ENCODE measurements around the gene SF3B3. TPM values are rescaled to one million over a fixed set of nuclear protein-coding genes. Genes with fewer than 3 reads are reported as not detected.

The SF3B3 gene
- total and polyA plus RNA-seq, 2 donors (not counting 3 experiments of a cell fraction or from before 2014, with no cell fraction given): 167 to 324 TPM

DNA sequence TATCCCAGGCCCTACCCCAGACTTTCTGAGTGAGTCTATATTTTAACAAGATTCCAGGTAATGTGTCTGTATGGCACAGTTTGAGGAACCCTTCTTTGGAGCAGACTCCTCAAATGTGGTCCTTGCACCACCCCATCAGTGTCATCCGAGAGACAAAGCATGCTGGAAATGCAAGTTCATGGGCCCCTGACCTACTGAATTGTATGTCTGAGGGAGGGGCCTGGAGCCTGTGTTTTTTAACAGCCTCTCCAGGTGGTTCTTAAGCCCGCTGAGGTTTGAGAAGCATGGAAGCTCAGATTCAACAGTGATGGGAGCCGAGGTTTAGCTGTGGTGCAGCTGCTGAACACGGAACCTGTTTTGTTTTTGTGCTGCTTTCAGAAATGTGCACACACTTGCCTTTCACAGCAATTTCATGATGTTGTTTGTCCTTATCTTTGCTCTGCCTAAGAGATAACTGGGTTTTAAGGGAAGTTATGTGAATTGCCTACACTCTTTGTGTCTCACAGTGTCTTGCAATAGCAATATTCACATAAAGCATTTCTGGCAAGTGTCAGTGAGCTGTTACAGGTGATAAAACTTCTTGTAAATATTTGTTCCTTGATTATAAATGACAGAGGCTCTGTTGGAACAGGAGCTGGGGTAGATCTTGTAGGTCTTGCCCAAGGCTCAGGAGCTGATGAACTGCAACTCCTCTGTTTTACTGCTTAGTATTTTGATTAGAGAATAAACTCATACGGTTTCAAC, 90.8 kb downstream of the SF3B3 start:
- ChIA-PET CTCF (no interaction called here), POLR2A (no interaction called here)
- no peaks in the 10 kb centered on the region for H3K9me3 ChIP-seq (replicated peaks; ENCODE audit: control insufficient read depth, insufficient read depth, low read length)
- H3K4me3 ChIP-seq (replicated peaks in 1 of 3; ENCODE audit: insufficient read depth in 1 of 3, low read depth in 1 of 3, low read length in 3 of 3): no peak overlapping the region
- no peaks in the 10 kb centered on the region for H3K79me2 ChIP-seq (ENCODE audit: control insufficient read depth, insufficient read depth, low read length)
- FAIRE-seq: no peak
- no peaks in the 10 kb centered on the region for H3K27me3 ChIP-seq (ENCODE audit: control insufficient read depth in 2 of 2, insufficient read depth in 2 of 2, low read length in 2 of 2)
- H3K36me3 ChIP-seq (ENCODE audit: control insufficient read depth in 2 of 2, extremely low read depth in 1 of 2, insufficient read depth in 2 of 2, low read length in 2 of 2): no peaks in the 10 kb centered on the region
- no peak overlapping the region for H3K9ac ChIP-seq (replicated peaks; ENCODE audit: extremely low read depth, insufficient read depth, low read length)
- no peaks in the 10 kb centered on the region for H3K9me1 ChIP-seq (replicated peaks; ENCODE audit: control insufficient read depth, extremely low read depth, insufficient read depth, low read length)
- dilution Hi-C loops (cut with MboI; ENCODE audit: extremely low pct_ligation_motif_present, low sequenced_read_pairs): no loop called here
- no peaks in the 10 kb centered on the region for H4K20me1 ChIP-seq (replicated peaks; ENCODE audit: control insufficient read depth, extremely low read depth, insufficient read depth, low read length)
- no peak overlapping the region for H2AFZ ChIP-seq (ENCODE audit: low read depth, low read length)
- no peak overlapping the region for H3K27ac ChIP-seq (ENCODE audit: insufficient read depth, low read depth, low read length)
- intact Hi-C loops (cut with micrococcal nuclease): no loop called here
- DNase-seq (ENCODE audit: low read depth, low spot score): no peak
- no peak overlapping the region for H3K4me2 ChIP-seq (ENCODE audit: insufficient read depth, low read length)
- no peaks in the 10 kb centered on the region for H3K4me1 ChIP-seq (ENCODE audit: control insufficient read depth, extremely low read depth, insufficient read depth, low read length)
- BruUV-seq (replicated peaks): no TSS peak
- TF ChIP-seq JUN (IDR thresholded peaks at IDR 0.05; ENCODE audit: borderline replicate concordance, insufficient read depth, insufficient read length, low read depth) (no peak), POLR2AphosphoS5 (IDR thresholded peaks at IDR 0.05; ENCODE audit: insufficient read depth, low read depth, low read length) (no peak), GATA2 (IDR thresholded peaks at IDR 0.05; ENCODE audit: insufficient read depth, insufficient read length, low read depth, low read length) (no peak), MYC (IDR thresholded peaks at IDR 0.05; ENCODE audit: low read depth, low read length) (no peak), EZH2 (IDR thresholded peaks at IDR 0.05; ENCODE audit: borderline replicate concordance, low read depth, low read length, severe bottlenecking) (no peak), FOS (IDR thresholded peaks at IDR 0.05; ENCODE audit: borderline replicate concordance, insufficient read depth, low read length) (no peak), POLR2A (IDR thresholded peaks at IDR 0.05; ENCODE audit: low read depth, low read length) (no peak)
- TF ChIP-seq, protein P1, sequence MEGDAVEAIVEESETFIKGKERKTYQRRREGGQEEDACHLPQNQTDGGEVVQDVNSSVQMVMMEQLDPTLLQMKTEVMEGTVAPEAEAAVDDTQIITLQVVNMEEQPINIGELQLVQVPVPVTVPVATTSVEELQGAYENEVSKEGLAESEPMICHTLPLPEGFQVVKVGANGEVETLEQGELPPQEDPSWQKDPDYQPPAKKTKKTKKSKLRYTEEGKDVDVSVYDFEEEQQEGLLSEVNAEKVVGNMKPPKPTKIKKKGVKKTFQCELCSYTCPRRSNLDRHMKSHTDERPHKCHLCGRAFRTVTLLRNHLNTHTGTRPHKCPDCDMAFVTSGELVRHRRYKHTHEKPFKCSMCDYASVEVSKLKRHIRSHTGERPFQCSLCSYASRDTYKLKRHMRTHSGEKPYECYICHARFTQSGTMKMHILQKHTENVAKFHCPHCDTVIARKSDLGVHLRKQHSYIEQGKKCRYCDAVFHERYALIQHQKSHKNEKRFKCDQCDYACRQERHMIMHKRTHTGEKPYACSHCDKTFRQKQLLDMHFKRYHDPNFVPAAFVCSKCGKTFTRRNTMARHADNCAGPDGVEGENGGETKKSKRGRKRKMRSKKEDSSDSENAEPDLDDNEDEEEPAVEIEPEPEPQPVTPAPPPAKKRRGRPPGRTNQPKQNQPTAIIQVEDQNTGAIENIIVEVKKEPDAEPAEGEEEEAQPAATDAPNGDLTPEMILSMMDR (IDR thresholded peaks at IDR 0.05; ENCODE audit: extremely low read depth in 1 of 2, insufficient read depth in 1 of 2, low read depth in 1 of 2, low read length in 2 of 2): no peak
- TF ChIP-seq, protein P2, sequence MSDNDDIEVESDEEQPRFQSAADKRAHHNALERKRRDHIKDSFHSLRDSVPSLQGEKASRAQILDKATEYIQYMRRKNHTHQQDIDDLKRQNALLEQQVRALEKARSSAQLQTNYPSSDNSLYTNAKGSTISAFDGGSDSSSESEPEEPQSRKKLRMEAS (IDR thresholded peaks at IDR 0.05; ENCODE audit: insufficient read depth, insufficient read length): no peak

Measured in endothelial cell of umbilical vein (primary cell).